HG02642 (cell line): Measurements from ENCODE around the gene GTF2A1.

ENCODE experiments used
- ATAC-seq: cut with Tn5 transposase; IDR thresholded peaks from one replicate; pipeline ENCODE4 v1.9.1; 2021; ENCODE audit warnings: mild to moderate bottlenecking; ENCODE audit not compliant: unreplicated experiment, poor library complexity

Gene GTF2A1

GRCh38 chr14:81144824-81145603 lies 75.7 kb downstream of the GTF2A1 start:
- no peak for ATAC-seq

- ATAC-seq, result no peak
These were observed 77.0 kb downstream of the GTF2A1 start for GRCh38 chr14:81143793-81144192.

- no peak for ATAC-seq
These were observed 79.3 kb downstream of the GTF2A1 start for GRCh38 chr14:81141426-81141825.

- ATAC-seq, result no peak
These were observed 82.3 kb downstream of the GTF2A1 start for GRCh38 chr14:81138429-81138828.

GRCh38 chr14:81137316-81137715 lies 83.4 kb downstream of the GTF2A1 start:
- ATAC-seq, result no peak

GRCh38 chr14:81133400-81133799 lies 87.4 kb downstream of the GTF2A1 start:
- ATAC-seq, result no peak

GRCh38 chr14:81132468-81132867 lies 88.3 kb downstream of the GTF2A1 start:
- no peak for ATAC-seq

GRCh38 chr14:81129242-81129641 lies 91.5 kb downstream of the GTF2A1 start:
- no peak for ATAC-seq

- no peak for ATAC-seq
These were observed 93.0 kb downstream of the GTF2A1 start for GRCh38 chr14:81127785-81128184.

- no peak for ATAC-seq
These were observed 95.2 kb downstream of the GTF2A1 start for GRCh38 chr14:81125536-81125935.
